Left kidney (tissue), 1 donor: ENCODE results near the gene DGKQ. TPM values are rescaled to one million over a fixed set of nuclear protein-coding genes. Genes with fewer than 3 reads are reported as not detected.

ENCODE experiments used
- polyA plus RNA-seq: library from polyadenylated mRNA; unstranded; fragments of 120-200 nt; gene quantifications from one replicate; pipeline ENCODE4 v1.2.1, GENCODE V29; 2013; ENCODE audit not compliant: insufficient read length

The DGKQ gene
- polyA plus RNA-seq, 1 donor, result 5.8 TPM

Other genes starting within 250 kb of the DGKQ start
- 1.7 TPM for gene CPLX1, start 147.4 kb downstream of the DGKQ start, polyA plus RNA-seq
- 68.8 TPM for gene GAK, start 41.3 kb downstream of the DGKQ start, polyA plus RNA-seq
- 25.5 TPM for gene TMEM175, start 41.1 kb downstream of the DGKQ start, polyA plus RNA-seq
- gene IDUA, start 13.5 kb upstream of the DGKQ start, polyA plus RNA-seq, result 8.9 TPM
- gene SLC26A1, start 19.8 kb upstream of the DGKQ start, polyA plus RNA-seq, result 10.0 TPM
- 33.1 TPM for gene FGFRL1, start 38.1 kb upstream of the DGKQ start, polyA plus RNA-seq
- gene RNF212, start 140.0 kb upstream of the DGKQ start, polyA plus RNA-seq, result 17.9 TPM
- 10.8 TPM for gene SPON2, start 199.0 kb upstream of the DGKQ start, polyA plus RNA-seq